Ecto neural progenitor cell (in vitro differentiated cells): ENCODE measurements around the gene TRIM15.
A peak's percentile ranks its signal among the peaks of the same experiment; 100 is the strongest.
"Not testable (repeated sequence)": the region's sequence is repeated elsewhere in the genome, so short reads cannot be mapped to it uniquely, and the experiment has no call there.

Source experiments
- DNase-seq: peaks from one replicate; pipeline ENCODE4 v3.0.0-alpha.2; 2018; ENCODE audit warnings: low spot score

The TRIM15 gene

GRCh38 chr6:30162265-30163089, 869 bp upstream of the TRIM15 start:
- DNase-seq = no peak

GRCh38 chr6:30163918-30164654, 740 bp downstream of the TRIM15 start:
- no peak for DNase-seq

DNA sequence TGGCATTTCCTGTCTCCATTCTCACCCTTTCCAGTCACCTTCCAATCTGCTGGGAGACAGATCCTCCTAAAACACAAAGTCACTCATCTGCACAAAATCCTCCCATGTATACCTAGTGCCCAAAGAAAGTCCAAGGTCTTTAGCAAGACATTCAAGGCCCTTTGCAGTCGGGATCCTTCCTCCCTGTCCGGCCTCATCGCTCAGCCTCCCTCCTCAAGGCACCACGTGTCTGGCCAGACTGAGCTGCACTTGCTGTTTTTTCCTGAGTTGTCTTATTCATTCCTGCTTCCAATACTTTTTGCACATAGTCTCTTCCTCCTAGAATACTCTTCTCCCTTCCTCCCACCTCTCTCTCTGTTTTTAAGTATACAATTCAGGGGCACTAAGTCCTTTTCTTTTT, 1.4 kb downstream of the TRIM15 start:
- DNase-seq = no peak

DNA sequence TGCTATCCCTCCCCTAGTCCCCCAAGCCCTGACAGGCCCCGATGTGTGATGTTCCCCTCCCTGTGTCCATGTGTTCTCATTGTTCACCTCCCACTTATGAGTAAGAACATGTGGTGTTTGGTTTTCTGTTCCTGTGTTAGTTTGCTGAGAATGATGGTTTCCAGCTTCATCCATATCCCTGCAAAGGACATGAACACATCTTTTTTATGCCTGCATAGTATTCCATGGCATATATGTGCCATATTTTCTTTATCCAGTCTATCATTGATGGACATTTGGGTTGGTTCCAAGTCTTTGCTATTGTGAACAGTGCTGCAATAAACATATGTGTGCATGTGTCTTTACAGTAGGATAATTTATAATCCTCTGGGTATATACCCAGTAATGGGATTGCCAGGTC, 1.9 kb downstream of the TRIM15 start:
- DNase-seq = not testable (repeated sequence)

DNA sequence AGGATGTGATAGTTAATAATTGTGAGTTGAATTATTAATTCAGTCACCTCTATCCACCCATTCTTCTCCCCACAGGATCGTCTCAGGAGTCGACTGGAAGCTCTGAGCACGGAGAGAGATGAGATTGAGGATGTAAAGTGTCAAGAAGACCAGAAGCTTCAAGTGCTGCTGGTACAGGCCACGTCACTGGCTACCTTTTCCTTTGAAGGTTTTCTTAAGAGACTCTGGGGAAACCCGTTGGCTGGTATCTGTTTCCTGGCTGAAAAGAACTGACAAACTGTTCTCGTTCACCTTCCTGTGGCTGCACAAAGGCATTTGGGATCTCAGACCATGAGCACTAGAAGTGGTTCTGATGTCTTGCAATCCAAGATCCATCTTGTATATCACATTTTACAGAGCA, 3.8 kb downstream of the TRIM15 start:
- DNase-seq = no peak

DNA sequence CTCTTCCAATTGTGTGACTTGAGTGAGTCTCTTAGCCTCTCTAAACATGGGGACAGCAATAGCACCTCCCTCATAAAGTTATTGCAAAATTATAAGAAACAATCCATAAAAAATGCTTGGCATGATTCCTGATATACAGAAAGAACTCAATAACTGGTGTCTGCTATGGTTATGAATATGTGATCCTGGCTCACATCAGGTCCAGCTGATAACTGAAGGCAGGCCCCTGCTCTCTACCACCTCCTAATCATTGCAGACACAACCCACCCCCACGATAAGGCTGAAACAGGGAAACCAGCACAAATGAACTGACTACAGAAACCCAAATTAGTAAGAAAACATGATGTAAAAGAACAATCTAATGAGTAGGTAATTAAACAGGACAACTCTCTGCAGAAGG, 5.4 kb downstream of the TRIM15 start:
- DNase-seq = no peak

DNA sequence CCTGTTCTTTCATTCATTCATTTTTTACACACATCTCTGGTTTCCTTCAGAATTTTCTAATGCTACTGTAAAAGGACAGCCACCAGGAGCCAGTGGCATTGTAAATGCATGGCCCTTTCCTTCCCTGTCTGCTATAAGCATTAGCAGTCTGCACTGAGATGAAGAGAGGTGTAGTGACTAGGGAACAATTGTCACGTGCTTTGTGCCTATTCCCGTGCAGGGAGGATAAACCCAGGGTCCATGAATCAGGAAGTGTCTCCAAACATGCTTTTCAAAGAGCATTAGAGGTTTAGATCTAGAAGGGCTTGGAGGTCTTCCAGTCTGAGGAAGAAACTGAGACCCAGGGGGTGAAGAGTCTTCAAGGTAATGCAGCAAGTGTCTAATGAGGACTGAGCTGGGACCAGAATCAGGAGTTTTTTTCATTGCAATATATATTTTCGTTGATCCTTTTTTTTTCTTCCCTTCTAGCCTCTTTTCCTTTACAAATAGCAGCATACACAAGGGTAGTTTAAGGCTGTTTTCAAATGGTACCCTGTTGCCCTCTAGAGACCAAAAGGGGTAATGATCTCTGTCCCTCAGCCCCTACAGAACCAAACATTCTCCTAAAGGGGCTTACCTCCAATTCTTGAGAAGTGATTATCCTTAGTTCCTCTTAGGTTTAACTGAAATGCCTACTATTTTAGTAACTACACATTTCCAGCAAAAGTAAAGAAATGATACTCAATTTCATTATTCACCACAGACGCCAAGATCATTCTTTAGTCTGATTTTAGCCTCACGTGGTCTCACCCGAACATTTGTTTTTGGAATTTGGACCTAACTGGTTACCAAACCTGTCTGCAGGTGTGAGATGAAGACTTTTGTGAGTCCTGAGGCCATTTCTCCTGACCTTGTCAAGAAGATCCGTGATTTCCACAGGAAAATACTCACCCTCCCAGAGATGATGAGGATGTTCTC, 6.6 kb downstream of the TRIM15 start:
- peak; percentile 21 for DNase-seq

GRCh38 chr6:30171677-30172471, 8.5 kb downstream of the TRIM15 start:
- peak; percentile 72 for DNase-seq

- no peak for DNase-seq
Observed at GRCh38 chr6:30172681-30173080, 9.3 kb downstream of the TRIM15 start.

- no peak for DNase-seq
Observed at GRCh38 chr6:30175765-30176164, 12.4 kb downstream of the TRIM15 start.

DNA sequence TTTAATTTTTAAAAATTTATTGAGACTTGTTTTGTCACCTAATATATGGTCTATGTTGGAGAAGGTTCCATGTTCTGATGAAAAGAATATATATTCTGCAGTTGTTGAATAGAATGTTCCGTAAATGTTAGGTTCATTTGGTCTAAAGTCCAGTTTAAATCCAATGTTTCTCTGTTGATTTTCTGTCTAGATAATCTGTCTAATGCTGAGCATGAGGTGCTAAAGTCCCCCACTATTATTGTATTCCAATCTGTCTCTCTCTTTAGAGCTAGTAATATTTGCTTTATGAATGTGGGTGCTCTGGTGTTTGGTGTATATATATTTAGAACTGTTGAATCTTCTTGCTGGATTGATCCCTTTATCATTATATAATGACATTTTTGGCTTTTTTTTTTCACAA, 15.5 kb downstream of the TRIM15 start:
- no peak for DNase-seq

DNA sequence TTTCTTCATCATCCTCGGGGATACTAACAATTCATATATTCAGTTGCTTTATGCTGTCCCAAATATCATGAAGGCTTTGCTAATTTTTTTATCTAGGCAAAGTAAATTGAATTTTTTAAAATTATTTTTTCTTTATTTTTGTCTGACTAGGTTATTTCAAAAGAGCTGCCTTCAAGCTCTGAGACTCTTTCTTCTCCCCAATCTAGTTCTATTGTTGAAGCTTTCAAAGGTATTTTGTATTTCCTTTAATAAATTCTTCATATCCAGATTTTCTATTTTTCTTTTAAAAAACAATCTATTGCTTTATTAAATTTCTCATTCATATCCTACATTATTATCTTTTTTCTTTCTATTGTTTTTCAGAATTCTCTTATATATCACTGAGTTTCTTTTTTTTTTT, 16.8 kb downstream of the TRIM15 start:
- DNase-seq = no peak

- peak; percentile 18 for DNase-seq
Observed at GRCh38 chr6:30184417-30185031, 21.2 kb downstream of the TRIM15 start.

DNA sequence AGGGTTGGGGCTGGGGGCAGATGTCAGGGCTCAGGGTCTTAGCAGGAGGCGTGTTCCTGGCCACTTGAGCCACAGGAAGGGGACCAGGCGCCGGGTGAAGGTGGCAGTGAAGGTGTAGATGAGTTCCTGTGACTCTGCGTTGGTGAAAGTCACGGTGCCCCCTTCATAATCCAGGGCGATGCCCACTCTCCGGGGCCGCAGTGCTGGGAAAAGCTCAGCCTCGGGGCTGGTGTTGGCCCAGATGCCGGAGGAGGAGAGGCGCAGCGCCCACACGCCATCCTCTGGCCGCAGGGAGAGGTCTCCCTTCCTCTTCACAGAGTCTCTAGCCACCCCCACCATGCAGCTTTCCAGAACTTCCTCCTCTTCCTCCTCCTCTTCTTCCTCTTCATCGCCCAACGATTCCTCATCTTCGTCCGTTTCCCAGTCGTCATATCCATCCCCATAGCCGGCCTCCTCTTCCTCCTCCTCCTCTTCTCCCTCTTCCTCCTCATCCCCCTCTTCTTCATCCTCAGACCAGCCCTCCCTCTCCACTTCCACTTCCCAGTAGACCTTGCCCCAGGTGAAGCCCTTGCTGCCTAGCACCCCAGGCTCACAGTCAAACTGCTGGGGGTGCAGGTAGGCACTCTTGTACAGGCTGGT, 22.6 kb downstream of the TRIM15 start:
- peak; percentile 21 for DNase-seq

- DNase-seq = no peak
Observed at GRCh38 chr6:30188541-30188940, 25.2 kb downstream of the TRIM15 start.

DNA sequence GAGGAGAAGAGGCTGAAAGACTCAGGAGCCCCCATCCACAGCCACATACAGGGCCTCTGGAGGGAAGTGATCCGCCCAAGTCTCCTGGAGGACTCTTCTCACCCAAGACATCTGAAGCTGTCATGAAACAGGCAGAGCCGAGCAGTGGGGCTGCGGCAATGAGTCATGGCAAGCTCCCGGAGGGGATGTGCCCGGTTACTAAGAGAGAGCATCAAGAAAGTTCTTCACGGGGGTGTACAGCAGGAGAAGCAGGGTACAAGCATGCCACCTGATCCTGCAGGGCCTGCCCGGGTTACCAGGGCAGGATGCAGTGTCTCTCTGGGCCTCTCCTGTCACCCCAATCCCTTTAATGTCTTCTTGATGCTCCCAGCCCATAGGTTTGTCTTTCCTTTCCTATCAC, 28.7 kb downstream of the TRIM15 start:
- peak; percentile 24 for DNase-seq

GRCh38 chr6:30194797-30195690, 31.7 kb downstream of the TRIM15 start:
- peak; percentile 37 for DNase-seq

DNA sequence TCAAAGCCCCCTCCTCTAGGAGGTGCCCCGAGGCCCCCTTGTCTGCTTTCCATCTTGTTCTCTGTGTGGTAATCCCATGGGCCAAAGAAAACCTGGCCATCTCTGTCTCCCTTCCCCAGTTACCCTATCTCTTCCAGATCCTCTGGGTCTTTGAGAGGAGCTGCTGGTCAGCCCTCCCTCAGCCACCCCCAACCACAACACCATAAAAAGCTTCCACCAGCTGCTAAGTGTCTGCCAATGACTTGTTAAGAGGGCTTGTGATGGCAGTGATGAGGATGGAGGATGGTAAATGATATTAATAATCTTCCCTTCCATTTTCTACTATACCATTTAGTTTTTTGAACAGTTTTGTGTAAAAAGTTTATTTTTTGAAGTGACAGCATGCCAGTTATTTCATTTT, 32.6 kb downstream of the TRIM15 start:
- no peak for DNase-seq

GRCh38 chr6:30196376-30196775, 33.0 kb downstream of the TRIM15 start:
- DNase-seq = no peak
